HepG2 (cell line): ENCODE measurements around the gene FKBP1A. TPM values are rescaled to one million over a fixed set of nuclear protein-coding genes. Genes with fewer than 3 reads are reported as not detected.

Experiments used
- ARNTL ChIP-seq: sonication (generic); formaldehyde crosslinking; IDR thresholded peaks from 2 replicates; pipeline ENCODE4 v1.4.0; 2020; ENCODE audit warnings: mild to moderate bottlenecking, missing genetic modification reagents
- ATRX ChIP-seq: sonication (generic); formaldehyde crosslinking; IDR thresholded peaks from 2 replicates; pipeline ENCODE4 v1.4.0; 2020; ENCODE audit warnings: missing genetic modification reagents, borderline replicate concordance
- BORCS8-MEF2B ChIP-seq: sonication (generic); formaldehyde crosslinking; IDR thresholded peaks from 2 replicates; pipeline ENCODE4 v1.8.0; 2022; ENCODE audit warnings: mild to moderate bottlenecking, missing genetic modification reagents
- CCDC6 ChIP-seq: sonication (generic); formaldehyde crosslinking; IDR thresholded peaks from 2 replicates; pipeline ENCODE4 v1.8.1; 2022; ENCODE audit warnings: mild to moderate bottlenecking, missing genetic modification reagents, moderate library complexity
- CHCHD3 ChIP-seq: sonication (generic); formaldehyde crosslinking; IDR thresholded peaks from 2 replicates; pipeline ENCODE4 v1.8.0; 2022; ENCODE audit warnings: mild to moderate bottlenecking, missing genetic modification reagents, moderate library complexity
- DBP ChIP-seq: sonication (generic); formaldehyde crosslinking; IDR thresholded peaks from 2 replicates; pipeline ENCODE4 v1.4.0; 2020; ENCODE audit warnings: missing genetic modification reagents; ENCODE audit errors: not compliant biosample characterization
- ELF4 ChIP-seq: sonication (generic); formaldehyde crosslinking; IDR thresholded peaks from 2 replicates; pipeline ENCODE4 v1.5.0; 2020; ENCODE audit warnings: missing genetic modification reagents, mild to moderate bottlenecking, moderate library complexity, borderline replicate concordance
- FOSL2 ChIP-seq: sonication (generic); formaldehyde crosslinking; IDR thresholded peaks from 2 replicates; pipeline ENCODE4 v1.4.0; 2020; ENCODE audit warnings: missing genetic modification reagents
- FOXK2 ChIP-seq: fragments of 450-650 bp; IDR thresholded peaks from 2 replicates; pipeline ENCODE4 v1.6.1; 2016
- KDM4B ChIP-seq: sonication (generic); formaldehyde crosslinking; IDR thresholded peaks from 2 replicates; pipeline ENCODE4 v1.4.0; 2020; ENCODE audit warnings: missing genetic modification reagents
- MIER3 ChIP-seq: IDR thresholded peaks from 2 replicates; pipeline ENCODE4 v1.6.1; 2016; ENCODE audit warnings: missing compliant biosample characterization, borderline replicate concordance
- NR2F1 ChIP-seq, 2 experiments: fragments of 450-650 bp in 1 of 2; formaldehyde crosslinking in 1 of 2; IDR thresholded peaks; 2 replicates each; pipeline versions ENCODE4 v1.5.0 to v1.6.1; 2016 to 2020; ENCODE audit warnings: mild to moderate bottlenecking in 1 of 2, missing compliant biosample characterization in 1 of 2, missing genetic modification reagents in 1 of 2, moderate library complexity in 1 of 2
- SP4 ChIP-seq: sonication (generic); formaldehyde crosslinking; IDR thresholded peaks from 2 replicates; pipeline ENCODE4 v1.8.1; 2023; ENCODE audit warnings: mild to moderate bottlenecking, missing genetic modification reagents
- TBP ChIP-seq: sonication (generic); formaldehyde crosslinking; IDR thresholded peaks from 2 replicates; pipeline ENCODE4 v1.5.0; 2020; ENCODE audit warnings: missing genetic modification reagents
- TFDP2 ChIP-seq: sonication (generic); formaldehyde crosslinking; IDR thresholded peaks from 2 replicates; pipeline ENCODE4 v1.4.0; 2020; ENCODE audit warnings: missing genetic modification reagents
- WIZ ChIP-seq: sonication (generic); formaldehyde crosslinking; IDR thresholded peaks from 2 replicates; pipeline ENCODE4 v1.5.1; 2020; ENCODE audit warnings: mild to moderate bottlenecking, missing genetic modification reagents
- ZKSCAN1 ChIP-seq: fragments of 150-350 bp; IDR thresholded peaks from 2 replicates; pipeline ENCODE4 v1.6.1; 2014; ENCODE audit warnings: low read length
- ZNF20 ChIP-seq: sonication (generic); formaldehyde crosslinking; IDR thresholded peaks from 2 replicates; pipeline ENCODE4 v1.4.0; 2020; ENCODE audit warnings: mild to moderate bottlenecking, moderate library complexity, missing genetic modification reagents
- ZNF263 ChIP-seq: sonication (generic); formaldehyde crosslinking; IDR thresholded peaks from 2 replicates; pipeline ENCODE4 v1.4.0; 2020; ENCODE audit warnings: missing genetic modification reagents
- ZNF33A ChIP-seq: sonication (generic); formaldehyde crosslinking; IDR thresholded peaks from 2 replicates; pipeline ENCODE4 v1.5.1; 2020; ENCODE audit warnings: missing genetic modification reagents, mild to moderate bottlenecking, moderate library complexity, borderline replicate concordance
- ZNF383 ChIP-seq: sonication (generic); formaldehyde crosslinking; IDR thresholded peaks from 2 replicates; pipeline ENCODE4 v1.4.0; 2020; ENCODE audit warnings: missing genetic modification reagents, mild to moderate bottlenecking, borderline replicate concordance
- ZNF430 ChIP-seq: sonication (generic); formaldehyde crosslinking; IDR thresholded peaks from 2 replicates; pipeline ENCODE4 v1.9.0; 2021; ENCODE audit warnings: mild to moderate bottlenecking, missing genetic modification reagents
- ZNF512B ChIP-seq: sonication (generic); formaldehyde crosslinking; IDR thresholded peaks from 2 replicates; pipeline ENCODE4 v1.5.1; 2020; ENCODE audit warnings: missing genetic modification reagents, mild to moderate bottlenecking, borderline replicate concordance
- ZNF557 ChIP-seq: sonication (generic); formaldehyde crosslinking; IDR thresholded peaks from 2 replicates; pipeline ENCODE4 v1.4.0; 2020; ENCODE audit warnings: missing genetic modification reagents
- ZNF747 ChIP-seq: sonication (generic); formaldehyde crosslinking; IDR thresholded peaks from 2 replicates; pipeline ENCODE4 v1.8.1; 2023; ENCODE audit warnings: missing genetic modification reagents, mild to moderate bottlenecking, borderline replicate concordance
- ZNF850 ChIP-seq: sonication (generic); formaldehyde crosslinking; conservative IDR thresholded peaks from 2 replicates; pipeline ENCODE4 v1.9.0; 2021; ENCODE audit warnings: mild to moderate bottlenecking, missing genetic modification reagents
- ZSCAN25 ChIP-seq: sonication (generic); formaldehyde crosslinking; IDR thresholded peaks from 2 replicates; pipeline ENCODE4 v1.8.0; 2022; ENCODE audit warnings: mild to moderate bottlenecking, missing genetic modification reagents
- polyA plus RNA-seq, 8 experiments: library from polyadenylated mRNA; depleted of rRNA in 3 of 8; stranded (reverse) in 7 of 8; unstranded in 1 of 8; fragments of >200 nt; fragmentation: Illumina TruSeq in 4 of 8; extraction: Trizol in 4 of 8; gene quantifications; 2 replicates each; pipeline versions ENCODE4 v1.2.1 to v1.2.3, GENCODE V29; 2011 to 2016; ENCODE audit warnings: low read depth in 4 of 8, missing spikeins in 1 of 8, mixed read lengths in 1 of 8; ENCODE audit not compliant: insufficient read depth in 1 of 8
- total RNA-seq, 5 experiments: library from RNA; depleted of rRNA; stranded (reverse); fragments of >200 nt; fragmentation: Illumina TruSeq; extraction: Trizol; gene quantifications; 2 replicates each; pipeline ENCODE4 v1.2.3, GENCODE V29; 2016; ENCODE audit warnings: low read depth in 1 of 5

The FKBP1A gene
- total and polyA plus RNA-seq, 2 of the 13 experiments (the other 11 are each of a cell fraction or from before 2014, with no cell fraction given) = 119 to 468 TPM

GRCh38 chr20:1437235-1437904 lies 44.5 kb upstream of the FKBP1A start (continued):
- TF ChIP-seq ARNTL (CRISPR knock-in tag) (no peak), SP4 (peak; percentile 51; the same call in 1 of the 2 replicates), NR2F1 (CRISPR knock-in tag; IDR thresholded peaks at IDR 0.05) (no peak), DBP (CRISPR knock-in tag) (peak; percentile 47), ZNF383 (no peak), WIZ (CRISPR knock-in tag) (no peak), BORCS8-MEF2B (CRISPR knock-in tag) (peak; percentile 55), ZSCAN25 (CRISPR knock-in tag) (no peak), TBP (CRISPR knock-in tag) (no peak), FOXK2 (0 out of 2 replicates have a peak, but pooled peaks have one; percentile 35), ZNF33A (CRISPR knock-in tag) (no peak), ATRX (CRISPR knock-in tag) (no peak), ZNF557 (CRISPR knock-in tag) (no peak), ZNF850 (CRISPR knock-in tag) (peak; percentile 62; the same call in 1 of the 2 replicates), CCDC6 (CRISPR knock-in tag) (no peak), ELF4 (CRISPR knock-in tag) (no peak), TFDP2 (CRISPR knock-in tag) (no peak), ZNF430 (CRISPR knock-in tag) (no peak), MIER3 (CRISPR knock-in tag) (no peak), FOSL2 (peak; percentile 51; the same call in 1 of the 2 replicates), CHCHD3 (no peak), ZNF747 (CRISPR knock-in tag) (no peak), ZNF20 (CRISPR knock-in tag) (no peak), ZKSCAN1 (no peak), ZNF512B (CRISPR knock-in tag) (no peak), KDM4B (CRISPR knock-in tag) (no peak), ZNF263 (CRISPR knock-in tag) (peak; percentile 33; the same call in 1 of the 2 replicates)
